ENCODE results near the gene RAB11FIP4.
"Not testable (repeated sequence)": the region's sequence is repeated elsewhere in the genome, so short reads cannot be mapped to it uniquely, and the experiment has no call there.

RAB11FIP4 gene, protein sequence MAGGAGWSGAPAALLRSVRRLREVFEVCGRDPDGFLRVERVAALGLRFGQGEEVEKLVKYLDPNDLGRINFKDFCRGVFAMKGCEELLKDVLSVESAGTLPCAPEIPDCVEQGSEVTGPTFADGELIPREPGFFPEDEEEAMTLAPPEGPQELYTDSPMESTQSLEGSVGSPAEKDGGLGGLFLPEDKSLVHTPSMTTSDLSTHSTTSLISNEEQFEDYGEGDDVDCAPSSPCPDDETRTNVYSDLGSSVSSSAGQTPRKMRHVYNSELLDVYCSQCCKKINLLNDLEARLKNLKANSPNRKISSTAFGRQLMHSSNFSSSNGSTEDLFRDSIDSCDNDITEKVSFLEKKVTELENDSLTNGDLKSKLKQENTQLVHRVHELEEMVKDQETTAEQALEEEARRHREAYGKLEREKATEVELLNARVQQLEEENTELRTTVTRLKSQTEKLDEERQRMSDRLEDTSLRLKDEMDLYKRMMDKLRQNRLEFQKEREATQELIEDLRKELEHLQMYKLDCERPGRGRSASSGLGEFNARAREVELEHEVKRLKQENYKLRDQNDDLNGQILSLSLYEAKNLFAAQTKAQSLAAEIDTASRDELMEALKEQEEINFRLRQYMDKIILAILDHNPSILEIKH

DNA sequence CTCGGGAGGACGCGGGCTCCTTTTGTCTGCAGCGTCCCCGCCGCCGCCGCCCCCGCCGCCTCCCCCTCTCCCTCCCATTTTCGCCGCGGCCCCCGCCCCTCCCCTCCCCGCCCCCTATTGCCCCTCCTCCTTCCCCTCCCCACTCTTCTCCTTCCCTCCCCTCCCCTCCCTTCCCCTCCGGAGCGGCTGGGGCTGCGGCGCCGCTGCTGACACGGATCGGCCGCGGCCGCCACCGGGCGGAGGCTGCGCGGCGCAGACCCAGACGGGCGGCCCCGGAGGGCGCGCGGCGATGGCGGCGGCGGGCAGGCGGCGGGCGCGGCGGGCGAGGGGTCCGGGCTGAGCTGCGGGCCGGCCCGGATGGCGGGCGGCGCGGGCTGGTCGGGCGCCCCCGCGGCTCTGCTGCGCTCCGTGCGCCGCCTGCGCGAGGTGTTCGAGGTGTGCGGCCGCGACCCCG is at the start of gene RAB11FIP4:
Gene RAB11FIP4, plus strand, starts transcription at position 180 of the 454 bp plus-strand sequence. Its CDS starts 178 bp downstream, at position 358.
- DNase-seq (ENCODE audit: low read depth), result no peak

DNA sequence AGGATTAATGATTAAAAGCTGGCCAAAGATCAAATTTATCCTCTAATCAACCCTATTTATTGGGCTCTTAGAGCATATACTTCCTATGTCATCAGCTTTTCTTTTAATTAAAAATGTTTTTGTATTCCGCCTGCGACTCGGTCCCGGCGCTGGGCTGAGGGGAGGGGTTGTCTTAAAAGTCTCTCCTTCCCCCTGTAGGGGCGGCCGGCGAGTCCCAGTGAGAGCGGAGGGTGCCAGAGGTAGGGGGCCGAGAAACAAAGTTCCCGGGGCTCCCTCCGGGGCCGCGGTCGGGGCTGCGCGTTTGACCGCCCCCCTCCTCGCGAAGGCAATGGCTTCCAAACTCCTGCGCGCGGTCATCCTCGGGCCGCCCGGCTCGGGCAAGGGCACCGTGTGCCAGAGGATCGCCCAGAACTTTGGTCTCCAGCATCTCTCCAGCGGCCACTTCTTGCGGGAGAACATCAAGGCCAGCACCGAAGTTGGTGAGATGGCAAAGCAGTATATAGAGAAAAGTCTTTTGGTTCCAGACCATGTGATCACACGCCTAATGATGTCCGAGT is 46.2 kb upstream of the RAB11FIP4 start:
- not testable (repeated sequence) for DNase-seq (ENCODE audit: low read depth)

DNA sequence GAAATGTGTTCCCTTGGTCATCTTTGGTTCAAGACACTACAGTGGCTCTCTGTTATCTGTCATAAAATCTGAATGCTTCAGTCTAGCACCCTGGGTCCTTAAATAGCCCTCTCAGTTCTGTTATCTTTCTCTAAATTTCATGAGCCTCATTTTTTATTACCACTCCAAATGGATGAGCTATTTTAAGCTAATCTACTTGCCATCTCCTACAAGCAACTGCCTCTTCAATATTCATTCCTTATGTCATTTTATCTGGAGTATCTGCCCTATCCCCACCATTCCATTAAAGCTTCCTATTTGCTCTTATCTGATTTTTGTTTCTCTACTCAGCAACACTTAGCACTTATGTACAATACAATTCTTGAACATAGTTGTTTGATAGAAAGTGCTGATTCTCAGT is 42.0 kb upstream of the RAB11FIP4 start:
- DNase-seq (ENCODE audit: low read depth), result no peak

DNA sequence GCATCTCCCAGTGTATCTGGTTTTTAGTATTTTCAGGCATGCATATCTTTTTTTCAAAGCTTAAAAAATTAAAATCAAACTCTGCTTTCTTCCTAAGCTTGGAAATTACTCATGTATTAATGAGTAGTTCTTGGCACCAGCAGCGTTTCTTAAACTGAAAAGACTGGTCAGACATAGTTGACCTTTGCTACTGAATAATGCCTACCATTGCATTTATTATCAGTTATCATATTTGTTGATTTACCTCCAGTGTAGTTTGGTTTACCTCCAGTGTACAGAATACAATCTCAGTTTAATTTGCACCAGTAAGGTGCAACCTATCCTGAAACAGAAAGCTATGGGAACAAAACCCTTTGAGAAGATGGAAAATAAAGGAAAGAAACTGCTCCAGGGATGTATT is 35.5 kb upstream of the RAB11FIP4 start:
- DNase-seq (ENCODE audit: low read depth), result no peak

DNA sequence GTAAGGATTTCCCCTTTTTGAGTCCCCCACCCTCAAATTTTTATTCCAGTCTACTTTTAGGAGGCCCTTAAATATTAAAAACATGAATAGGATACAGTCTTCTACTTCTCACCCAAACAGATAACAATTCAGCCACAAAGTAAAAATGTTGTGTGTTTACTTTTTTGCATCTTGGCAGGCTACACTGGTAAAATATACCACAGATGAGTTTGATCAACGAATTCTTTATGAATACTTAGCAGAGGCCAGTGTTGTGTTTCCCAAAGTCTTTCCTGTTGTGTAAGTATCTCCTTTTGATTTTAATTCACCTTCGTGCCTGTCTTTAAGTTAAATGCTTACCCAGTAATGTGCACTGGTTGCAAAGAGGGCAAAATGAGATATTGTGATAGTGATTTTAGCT is 34.4 kb upstream of the RAB11FIP4 start:
- no peak for DNase-seq (ENCODE audit: low read depth)

DNA sequence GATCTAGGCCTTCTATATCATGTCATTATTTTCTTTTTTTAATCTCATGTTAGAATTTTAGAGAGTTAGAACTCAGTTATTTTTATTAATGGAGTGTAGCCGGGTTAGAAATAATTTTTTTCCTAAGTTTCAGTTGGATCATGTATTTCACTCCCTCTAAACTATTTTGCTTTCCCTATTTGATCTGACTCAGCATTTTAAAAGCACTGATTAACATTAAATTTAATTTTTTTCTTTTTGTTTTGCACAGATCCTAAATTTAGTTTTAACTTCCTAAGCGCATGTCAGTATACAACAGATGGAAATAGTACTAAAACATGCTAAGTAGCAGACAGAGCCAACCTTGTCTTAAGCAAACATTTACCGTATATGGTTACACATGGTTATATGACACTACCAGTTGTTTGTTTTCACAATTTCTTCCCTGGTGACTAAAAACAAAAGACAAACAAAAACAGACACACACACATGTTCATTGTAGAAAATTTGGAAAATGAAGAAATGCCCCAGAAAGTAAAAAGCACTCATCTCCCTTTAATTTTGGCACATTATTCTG is 33.6 kb upstream of the RAB11FIP4 start:
- DNase-seq (ENCODE audit: low read depth), result no peak

DNA sequence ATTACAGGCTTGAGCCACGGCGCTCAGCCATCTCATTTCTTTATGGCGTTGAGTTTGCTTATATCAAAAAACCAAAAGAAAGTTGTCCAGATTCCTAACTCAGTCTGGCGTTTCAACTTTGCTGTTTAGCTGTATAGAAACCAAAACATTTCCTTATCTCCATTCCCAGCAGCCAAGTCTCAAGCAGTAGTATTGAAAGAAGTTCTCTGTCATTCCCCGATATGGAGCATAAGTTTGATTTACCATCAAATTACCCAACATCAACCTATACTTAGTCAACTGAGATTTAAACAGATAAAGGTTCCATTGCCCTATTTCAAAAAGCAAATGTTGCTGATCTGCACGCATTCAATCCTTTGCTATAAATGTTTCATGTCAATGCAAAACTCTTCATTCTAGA is 27.5 kb upstream of the RAB11FIP4 start:
- no peak for DNase-seq (ENCODE audit: low read depth)

DNA sequence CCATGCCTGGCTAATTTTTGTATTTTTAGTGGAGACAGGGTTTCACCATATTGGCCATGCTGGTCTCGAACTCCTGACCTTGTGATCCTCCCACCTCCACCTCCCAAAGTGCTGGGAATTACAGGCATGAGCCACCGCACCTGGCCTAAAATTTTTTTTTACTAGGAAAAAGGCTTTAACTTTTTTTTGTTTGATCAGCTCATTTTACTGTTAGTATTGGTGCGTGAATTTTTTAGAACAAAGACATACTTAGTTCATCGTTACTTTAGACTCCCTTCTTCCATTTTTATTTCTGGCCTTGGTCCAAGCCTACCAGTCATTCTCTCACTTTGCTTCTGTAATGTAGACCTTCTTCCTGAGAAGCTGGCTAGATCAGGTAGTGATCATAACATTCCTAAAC is 25.4 kb upstream of the RAB11FIP4 start:
- no peak for DNase-seq (ENCODE audit: low read depth)

DNA sequence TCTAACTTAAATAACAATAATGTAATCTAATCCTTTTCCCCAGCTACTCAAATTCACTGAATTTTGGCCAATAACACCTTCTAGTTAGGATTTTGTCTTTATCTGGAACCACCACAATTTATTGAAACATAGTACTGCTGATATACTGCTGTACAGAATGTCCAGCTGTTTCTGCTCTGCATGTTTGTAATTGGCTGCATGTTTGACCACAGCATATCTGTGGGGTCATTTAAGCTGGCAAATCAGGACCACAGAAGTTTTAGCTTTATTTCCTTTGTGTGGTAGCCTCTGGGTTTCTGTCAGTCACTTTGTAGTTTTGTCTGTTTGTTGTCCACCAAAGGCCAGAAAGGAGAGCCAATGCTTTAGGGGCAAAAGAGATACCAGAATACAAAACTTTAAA is 22.2 kb upstream of the RAB11FIP4 start:
- no peak for DNase-seq (ENCODE audit: low read depth)

DNA sequence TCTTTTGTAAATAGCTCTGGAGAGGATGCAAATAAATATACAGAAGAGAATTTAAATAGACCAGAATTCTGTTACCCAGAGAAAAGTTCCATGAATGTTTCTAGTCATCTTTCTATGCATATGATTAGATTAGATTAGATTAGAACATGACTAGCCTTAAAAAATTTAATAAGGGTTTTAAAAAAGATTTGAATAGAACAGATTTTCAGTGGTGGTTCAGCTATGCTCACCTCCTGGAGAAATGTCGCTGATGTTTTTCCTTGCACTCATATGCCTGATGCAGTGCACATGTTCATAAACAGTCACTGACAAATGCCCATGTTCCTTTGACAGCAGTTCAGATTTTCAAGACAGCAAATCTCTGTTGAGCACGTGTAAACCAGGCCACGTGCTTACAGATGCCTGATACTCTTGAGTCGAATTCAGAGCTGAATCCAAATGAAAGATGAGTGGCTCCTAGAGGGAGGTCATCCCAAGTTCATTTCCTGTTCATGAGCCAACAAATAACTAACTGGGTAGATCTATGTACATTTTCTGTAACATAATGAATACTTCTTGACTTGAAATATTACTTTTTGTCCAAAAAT is 19.9 kb upstream of the RAB11FIP4 start:
- no peak for DNase-seq (ENCODE audit: low read depth)

DNA sequence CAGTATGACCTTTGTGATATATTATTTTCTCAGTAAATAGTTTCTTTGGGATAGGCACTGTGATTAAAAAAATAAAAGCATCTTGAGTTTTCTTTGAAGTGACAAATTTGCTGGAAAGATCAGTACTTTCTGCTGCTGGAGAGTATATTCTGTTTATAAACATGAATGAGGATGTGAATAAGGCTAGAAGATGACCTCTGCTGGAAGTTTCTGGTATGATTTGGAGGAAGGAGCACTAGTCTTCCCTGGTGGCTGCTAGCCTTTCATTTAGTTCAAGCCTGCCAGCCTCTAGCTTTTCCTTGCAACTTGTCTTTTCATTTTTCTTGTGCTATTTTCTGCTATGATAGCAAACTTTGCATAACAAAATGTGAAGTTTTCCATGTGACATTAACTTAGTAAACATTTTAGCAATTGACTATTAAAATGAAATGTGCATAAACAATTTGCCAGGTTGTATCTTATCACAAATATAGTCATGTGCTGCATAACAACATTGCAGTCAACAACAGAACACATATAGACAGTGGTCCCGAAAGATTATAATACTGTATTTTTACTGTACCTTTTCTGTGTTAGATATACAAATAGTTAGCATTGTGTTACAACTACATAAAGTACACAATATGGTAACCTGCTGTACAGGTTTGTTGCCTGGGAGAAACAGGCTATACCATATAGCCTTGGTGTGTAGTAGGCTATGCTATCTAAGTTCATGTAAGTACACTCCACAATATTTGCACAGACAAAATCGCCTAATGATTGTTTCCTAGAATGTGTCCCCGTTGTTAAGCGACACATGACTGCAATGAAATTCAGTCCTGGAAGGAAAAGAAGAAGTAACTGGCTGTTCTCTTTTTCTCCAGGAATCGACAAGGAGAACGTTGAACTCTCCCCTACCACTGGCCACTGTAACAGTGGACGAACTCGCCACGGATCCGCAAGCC is 18.1 kb upstream of the RAB11FIP4 start:
- DNase-seq (ENCODE audit: low read depth), result no peak

DNA sequence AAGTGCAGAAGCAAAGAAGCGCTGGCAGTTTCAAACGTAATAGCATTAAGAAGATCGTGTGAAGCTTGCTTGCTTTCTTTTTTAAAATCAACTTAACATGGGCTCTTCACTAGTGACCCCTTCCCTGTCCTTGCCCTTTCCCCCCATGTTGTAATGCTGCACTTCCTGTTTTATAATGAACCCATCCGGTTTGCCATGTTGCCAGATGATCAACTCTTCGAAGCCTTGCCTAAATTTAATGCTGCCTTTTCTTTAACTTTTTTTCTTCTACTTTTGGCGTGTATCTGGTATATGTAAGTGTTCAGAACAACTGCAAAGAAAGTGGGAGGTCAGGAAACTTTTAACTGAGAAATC is 17.4 kb upstream of the RAB11FIP4 start:
- no peak for DNase-seq (ENCODE audit: low read depth)

DNA sequence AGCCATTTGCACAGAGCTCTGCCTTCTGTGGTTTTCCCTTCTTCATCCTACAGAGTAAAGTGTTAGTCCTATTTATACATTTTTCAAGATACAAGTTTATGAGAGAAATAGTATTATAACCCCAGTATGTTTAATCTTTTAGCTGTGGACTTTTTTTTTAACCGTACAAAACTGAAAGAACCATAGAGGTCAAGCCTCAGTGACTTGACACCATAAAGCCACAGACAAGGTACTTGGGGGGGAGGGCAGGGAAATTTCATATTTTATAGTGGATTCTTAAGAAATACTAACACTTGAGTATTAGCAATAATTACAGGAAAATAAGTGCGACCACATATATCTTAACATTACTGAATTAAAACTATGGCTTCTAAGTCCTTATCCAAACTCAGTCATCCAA is 17.0 kb upstream of the RAB11FIP4 start:
- DNase-seq (ENCODE audit: low read depth), result no peak

DNA sequence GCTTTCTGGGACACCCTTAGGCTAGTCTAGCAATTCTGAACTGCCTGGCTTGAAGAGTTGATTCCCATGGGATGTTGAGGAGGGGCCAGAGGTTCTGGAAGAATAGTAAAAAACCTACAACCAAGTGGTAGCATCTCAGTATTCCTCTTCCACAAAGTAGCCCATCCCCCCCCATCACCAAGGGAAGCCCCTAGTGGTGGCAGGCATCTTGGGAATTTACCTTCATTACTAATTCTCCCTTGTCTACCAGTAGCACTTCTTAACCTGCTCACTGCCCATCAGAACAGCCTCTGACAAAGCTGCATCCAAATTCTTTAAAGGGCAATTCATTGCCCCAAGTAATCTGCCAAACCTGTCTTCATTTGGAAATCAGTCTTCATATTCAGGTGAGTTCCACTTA is 12.8 kb upstream of the RAB11FIP4 start:
- DNase-seq (ENCODE audit: low read depth), result no peak

DNA sequence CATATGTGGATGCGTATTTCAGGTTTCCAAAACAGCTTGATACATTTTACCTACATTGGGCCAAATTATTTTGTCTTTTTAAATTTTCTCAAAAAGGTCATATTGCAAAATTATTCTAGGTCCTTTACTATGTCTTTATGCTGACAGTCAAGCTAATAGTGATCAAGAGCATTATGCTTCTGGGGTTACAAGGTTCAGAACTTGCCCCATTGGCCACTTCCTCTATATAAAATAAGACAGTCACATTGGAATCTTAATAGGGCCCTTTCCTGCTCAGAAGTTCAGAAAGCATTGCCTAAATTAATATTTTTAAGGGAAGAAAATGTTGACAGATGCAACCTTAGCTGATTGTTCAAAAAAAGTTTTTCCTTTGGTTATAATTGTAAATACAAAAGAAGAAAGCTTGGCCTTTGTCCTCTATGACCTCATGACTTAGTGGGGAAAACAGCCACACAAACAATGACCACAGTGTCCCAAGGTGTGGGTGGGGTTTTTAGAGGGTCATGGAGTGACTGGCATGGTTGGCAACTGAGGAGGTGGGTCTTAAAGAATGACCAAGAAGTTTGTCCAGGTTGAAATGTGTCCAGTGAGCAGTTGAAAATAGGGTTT is 11.8 kb upstream of the RAB11FIP4 start:
- DNase-seq (ENCODE audit: low read depth), result no peak

DNA sequence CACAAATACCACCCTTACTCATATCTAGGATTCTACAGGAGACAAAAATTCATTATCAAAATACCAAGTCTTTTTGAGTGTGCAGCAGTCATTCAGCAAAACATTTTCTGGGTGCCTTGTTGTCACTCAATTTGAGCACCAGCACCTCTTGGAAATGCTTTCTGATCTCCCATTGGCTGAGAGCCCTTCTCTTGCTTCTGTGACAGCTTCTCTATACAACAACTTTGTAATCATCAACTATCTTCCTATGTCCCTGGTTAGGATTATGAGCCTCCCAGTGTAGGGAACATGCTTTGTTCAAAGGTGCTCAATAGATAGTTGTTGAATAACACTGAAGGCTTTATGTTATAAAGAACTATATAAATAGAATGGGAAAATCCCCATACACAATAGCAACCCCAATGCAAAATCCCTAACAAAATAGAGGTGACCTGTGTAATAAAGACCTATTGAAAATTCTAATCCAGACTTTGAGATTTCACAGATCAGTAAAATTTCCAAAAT is 10.3 kb upstream of the RAB11FIP4 start:
- DNase-seq (ENCODE audit: low read depth), result no peak

DNA sequence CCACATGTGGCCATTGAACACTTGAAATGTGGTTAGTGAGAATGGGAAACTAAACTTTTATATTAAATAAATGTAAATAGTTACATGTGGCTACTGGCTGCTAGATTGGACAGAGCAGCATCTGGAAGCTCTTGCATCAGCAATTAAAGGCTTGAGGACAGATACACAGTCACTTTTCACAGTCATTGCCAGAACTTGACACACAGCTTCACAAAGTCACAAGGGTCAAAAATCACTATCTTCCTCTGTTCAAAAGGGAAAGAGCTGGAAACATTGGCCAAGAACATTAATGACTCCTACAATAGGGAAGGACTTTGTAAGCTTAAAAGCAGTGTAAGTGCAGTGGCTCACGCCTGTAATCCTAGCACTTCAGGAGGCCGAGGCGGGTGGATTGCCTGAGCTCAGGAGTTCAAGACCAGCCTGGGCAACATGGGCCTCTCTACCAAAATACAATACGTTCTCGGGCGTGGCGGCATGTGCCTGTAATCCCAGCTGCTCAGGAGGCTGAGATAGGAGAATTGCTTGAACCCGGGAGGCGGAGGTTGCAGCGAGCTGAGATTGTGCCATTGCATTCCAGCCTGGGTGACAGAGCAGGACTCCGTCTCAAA is 8.7 kb upstream of the RAB11FIP4 start:
- DNase-seq (ENCODE audit: low read depth), result not testable (repeated sequence)

DNA sequence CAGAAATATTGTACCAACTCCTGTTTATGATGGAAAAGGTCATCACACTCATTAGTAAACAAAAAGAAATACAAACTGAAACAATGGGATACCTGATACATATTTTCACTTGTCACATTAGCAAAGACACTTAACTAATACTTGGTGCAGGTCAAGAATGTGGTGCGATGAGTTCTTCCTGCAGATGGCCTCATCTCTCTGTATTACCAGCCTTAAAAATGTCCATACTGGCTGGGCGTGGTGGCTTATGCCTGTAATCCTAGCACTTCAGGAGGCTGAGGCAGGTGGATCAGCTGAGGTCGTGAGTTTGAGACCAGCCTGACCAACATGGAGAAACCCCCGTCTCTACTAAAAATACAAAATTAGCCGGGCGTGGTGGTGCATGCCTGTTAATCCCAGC is 8.0 kb upstream of the RAB11FIP4 start:
- not testable (repeated sequence) for DNase-seq (ENCODE audit: low read depth)

DNA sequence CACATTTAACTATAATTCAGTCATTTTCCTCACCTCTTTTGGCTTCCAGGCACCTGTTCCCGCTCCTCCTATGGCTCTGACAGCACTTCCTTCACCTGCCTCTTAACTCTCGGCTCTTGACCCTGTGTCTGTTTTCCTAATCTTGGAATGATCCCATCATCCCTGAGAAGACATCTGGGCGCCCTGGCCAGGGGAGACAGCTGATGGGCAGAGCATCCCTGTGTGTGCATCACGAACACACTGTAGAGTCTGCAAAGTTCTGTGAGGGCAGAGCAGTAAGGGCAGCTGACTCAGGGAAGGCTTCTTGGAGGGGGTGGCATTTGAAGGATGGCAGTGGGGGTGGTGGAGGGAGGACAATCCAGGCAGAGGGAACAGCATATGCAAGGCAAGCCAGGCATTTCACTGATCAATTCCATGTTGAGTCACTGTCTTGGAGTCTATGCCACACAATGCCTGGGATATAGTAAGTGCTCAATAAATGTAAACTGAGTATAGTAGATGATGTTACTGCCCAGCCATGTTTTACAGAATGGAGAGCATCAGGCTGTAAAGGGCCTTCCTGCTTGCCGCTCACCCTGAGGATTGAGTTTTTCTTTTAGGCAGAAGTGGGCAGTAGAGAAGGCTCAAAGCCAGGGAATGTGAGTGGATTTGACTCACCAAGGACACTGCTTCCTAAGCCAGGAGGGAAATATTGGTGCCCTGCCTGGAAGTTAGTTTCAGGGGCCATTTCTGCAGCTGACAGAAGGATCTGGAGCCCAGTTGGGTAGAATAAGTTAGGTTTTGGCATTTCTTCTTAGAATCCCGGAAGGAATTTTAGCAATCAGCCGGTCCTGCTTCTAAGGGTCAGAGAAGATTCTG is 5.8 kb upstream of the RAB11FIP4 start:
- DNase-seq (ENCODE audit: low read depth), result no peak
